ENCODE results near the gene DEGS1.

DNA sequence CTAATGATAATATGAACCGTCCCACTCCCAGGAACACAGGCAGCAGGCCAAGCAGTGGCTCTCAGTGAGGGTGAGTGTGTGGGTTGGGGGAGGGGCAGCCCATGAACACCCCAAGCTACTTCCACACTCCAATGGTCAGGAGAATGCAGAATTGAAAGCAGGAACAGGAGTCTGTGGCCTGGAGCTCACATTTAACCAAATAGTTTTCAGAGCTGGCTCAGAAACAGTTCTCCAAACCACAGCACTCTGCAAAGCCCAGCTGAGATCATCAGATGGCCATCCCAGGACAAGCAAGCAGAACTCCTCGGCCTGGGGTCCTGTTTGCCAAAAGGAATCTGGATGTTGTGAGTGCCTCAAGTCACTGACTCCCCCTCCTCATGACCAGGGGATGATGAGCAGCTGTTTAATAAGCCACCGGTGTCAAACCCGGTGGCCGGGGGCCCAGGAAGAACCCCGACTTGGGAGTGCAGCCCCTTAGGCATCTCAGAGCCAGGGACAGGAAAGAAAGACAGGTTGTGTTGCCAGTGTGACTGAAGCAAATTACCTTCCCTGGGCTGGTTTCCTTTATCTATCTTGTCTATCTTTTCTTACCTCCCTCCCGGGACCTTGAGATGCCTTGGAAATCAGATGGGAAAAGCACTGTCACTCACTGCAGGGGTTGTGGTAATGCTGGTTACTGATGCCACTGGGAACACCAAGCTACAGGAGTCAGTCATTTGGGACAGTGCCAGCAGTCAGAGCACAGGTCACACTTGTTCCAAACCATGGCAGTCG is 20.4 kb downstream of the DEGS1 start:
- no peak for TF ChIP-seq EZH2 (IDR thresholded peaks at IDR 0.05; ENCODE audit: low read length, unreplicated experiment)
- TF ChIP-seq, protein P1, sequence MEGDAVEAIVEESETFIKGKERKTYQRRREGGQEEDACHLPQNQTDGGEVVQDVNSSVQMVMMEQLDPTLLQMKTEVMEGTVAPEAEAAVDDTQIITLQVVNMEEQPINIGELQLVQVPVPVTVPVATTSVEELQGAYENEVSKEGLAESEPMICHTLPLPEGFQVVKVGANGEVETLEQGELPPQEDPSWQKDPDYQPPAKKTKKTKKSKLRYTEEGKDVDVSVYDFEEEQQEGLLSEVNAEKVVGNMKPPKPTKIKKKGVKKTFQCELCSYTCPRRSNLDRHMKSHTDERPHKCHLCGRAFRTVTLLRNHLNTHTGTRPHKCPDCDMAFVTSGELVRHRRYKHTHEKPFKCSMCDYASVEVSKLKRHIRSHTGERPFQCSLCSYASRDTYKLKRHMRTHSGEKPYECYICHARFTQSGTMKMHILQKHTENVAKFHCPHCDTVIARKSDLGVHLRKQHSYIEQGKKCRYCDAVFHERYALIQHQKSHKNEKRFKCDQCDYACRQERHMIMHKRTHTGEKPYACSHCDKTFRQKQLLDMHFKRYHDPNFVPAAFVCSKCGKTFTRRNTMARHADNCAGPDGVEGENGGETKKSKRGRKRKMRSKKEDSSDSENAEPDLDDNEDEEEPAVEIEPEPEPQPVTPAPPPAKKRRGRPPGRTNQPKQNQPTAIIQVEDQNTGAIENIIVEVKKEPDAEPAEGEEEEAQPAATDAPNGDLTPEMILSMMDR (conservative IDR thresholded peaks at IDR 0.05; ENCODE audit: low read depth, low read length) = no peak

Data from PC-3 (cell line).